ENCODE results near the gene ASB6. TPM values are rescaled to one million over a fixed set of nuclear protein-coding genes. Genes with fewer than 3 reads are reported as not detected.
"Not testable (repeated sequence)": the region's sequence is repeated elsewhere in the genome, so short reads cannot be mapped to it uniquely, and the experiment has no call there.

The ASB6 gene
- total RNA-seq, 1 donor from 2014 or later, result 16.7 TPM

DNA sequence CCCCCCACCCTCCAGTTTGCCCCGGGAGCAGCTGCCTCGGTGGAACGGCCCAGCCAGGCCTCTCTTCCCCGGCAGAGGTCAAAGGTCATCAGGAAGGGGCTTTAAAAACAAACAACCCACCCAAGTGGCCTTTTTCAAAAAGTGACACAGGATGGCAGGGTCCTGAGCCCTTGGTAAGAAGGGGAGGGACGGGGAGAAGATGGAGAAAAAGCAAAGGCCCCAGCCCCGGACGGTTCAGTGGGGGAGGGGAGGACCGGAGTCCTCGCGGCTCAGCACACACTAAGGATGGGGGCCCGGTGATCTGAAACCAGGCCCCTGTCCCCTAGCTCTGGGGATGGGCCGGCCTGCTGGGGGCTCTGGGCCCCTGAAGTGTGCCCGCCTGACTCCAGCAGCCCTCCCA, 24.6 kb upstream of the ASB6 start:
- Histone ChIP-seq H3K4me3 (no peak overlapping the region), H3K36me3 (no peaks in the 10 kb centered on the region), H3K4me1 (peaks cover 8% of the 10 kb centered on the region), H3K9me3 (no peaks in the 10 kb centered on the region), H3K27me3 (peaks cover 32% of the 10 kb centered on the region), H3K27ac (no peak overlapping the region)
- no peak for TF ChIP-seq CTCF (IDR thresholded peaks at IDR 0.05)
- DNase-seq, result no peak
- no peak for ATAC-seq
- intact Hi-C loops (cut with DNase I), result no loop called here

DNA sequence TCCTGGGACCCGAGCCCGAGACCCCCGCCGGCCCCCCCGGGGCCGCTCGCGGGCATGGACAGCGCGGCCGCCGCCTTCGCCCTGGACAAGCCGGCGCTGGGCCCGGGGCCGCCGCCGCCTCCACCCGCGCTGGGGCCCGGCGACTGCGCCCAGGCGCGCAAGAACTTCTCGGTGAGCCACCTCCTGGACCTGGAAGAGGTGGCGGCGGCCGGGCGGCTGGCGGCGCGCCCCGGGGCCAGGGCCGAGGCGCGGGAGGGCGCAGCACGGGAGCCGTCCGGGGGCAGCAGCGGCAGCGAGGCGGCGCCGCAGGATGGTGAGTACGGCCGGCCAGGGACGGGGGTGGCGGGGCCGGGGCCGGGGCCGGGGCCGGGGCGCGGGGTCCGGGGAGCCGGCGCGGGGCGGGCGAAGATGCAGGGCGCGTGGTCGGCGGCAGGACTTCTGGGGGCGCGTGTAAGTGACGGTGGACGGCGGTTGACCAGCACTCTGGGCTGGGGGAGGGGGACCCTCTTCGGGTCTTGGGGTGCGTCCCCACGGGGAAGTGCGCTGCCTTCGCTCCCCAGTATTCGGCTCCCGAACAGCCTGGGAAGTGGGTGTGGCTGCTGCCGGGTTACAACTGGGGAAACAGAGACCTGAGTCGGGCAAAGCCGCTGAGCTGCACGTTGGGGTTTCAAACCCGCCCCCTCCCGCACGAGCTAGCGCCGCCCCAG, 24.0 kb upstream of the ASB6 start:
- Histone ChIP-seq H3K9me3 (no peaks in the 10 kb centered on the region), H3K4me3 (peak overlapping the region; percentile 38), H3K36me3 (no peaks in the 10 kb centered on the region), H3K4me1 (peaks cover 8% of the 10 kb centered on the region), H3K27ac (no peak overlapping the region), H3K27me3 (peaks cover 32% of the 10 kb centered on the region)
- ATAC-seq, result no peak
- no peak for DNase-seq
- intact Hi-C loops (cut with DNase I), result no loop called here
- TF ChIP-seq CTCF (IDR thresholded peaks at IDR 0.05), result no peak

- H3K27me3 ChIP-seq, result peaks cover 32% of the 10 kb centered on the region
- DNase-seq, result no peak
- H3K36me3 ChIP-seq, result no peaks in the 10 kb centered on the region
- H3K4me3 ChIP-seq, result peak within 1 kb of the TSS; percentile 38
- H3K9me3 ChIP-seq, result no peaks in the 10 kb centered on the region
- intact Hi-C loops (cut with DNase I), result no loop called here
- peak; percentile 12 for ATAC-seq
- H3K4me1 ChIP-seq, result peaks cover 8% of the 10 kb centered on the region
- TF ChIP-seq CTCF (IDR thresholded peaks at IDR 0.05), result no peak
- no peak within 1 kb of the TSS for H3K27ac ChIP-seq
These were observed 23.4 kb upstream of the ASB6 start, which contains the start of gene PRRX2 for GRCh38 chr9:129665389-129665775. Gene PRRX2 (plus strand): TSS chr9:129665647. CDS start chr9:129665868, 221 bp downstream.

- intact Hi-C loops (cut with DNase I), result no loop called here
- Histone ChIP-seq H3K4me1 (peaks cover 8% of the 10 kb centered on the region), H3K9me3 (no peaks in the 10 kb centered on the region), H3K27ac (no peak overlapping the region), H3K27me3 (peaks cover 32% of the 10 kb centered on the region), H3K36me3 (no peaks in the 10 kb centered on the region), H3K4me3 (peak overlapping the region; percentile 38)
- TF ChIP-seq CTCF (IDR thresholded peaks at IDR 0.05), result no peak
- ATAC-seq (no peak), DNase-seq (no peak)
These were observed 22.9 kb upstream of the ASB6 start for GRCh38 chr9:129664746-129665388.

GRCh38 chr9:129662239-129662638, 20.3 kb upstream of the ASB6 start:
- H3K4me3 ChIP-seq; H3K36me3 ChIP-seq; H3K27ac ChIP-seq; intact Hi-C loops (cut with DNase I); H3K9me3 ChIP-seq; ATAC-seq; DNase-seq; H3K4me1 ChIP-seq: not testable (repeated sequence)
- peaks cover 21% of the 10 kb centered on the region for H3K27me3 ChIP-seq

DNA sequence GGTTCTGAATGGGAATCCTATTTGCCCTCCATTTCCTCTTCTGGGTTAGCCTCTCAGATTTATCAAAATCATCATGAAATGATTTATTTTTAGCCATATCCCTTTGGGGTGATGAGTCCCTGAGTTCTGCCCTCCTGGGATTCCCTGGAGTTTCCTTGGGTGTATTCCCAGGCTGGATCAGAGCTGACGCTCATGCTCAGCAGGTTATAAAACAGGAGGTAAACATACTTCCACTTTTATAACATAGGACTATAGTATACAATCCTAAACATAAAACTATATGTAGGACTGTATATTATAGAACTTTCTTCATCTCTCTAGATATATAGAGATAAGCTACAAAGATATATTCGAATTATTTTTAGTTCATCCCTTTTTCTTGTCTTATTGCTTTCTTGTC, 19.1 kb upstream of the ASB6 start:
- ATAC-seq, result no peak
- Histone ChIP-seq H3K27me3 (peaks cover 9% of the 10 kb centered on the region), H3K9me3 (no peaks in the 10 kb centered on the region), H3K36me3 (no peaks in the 10 kb centered on the region), H3K4me3 (no peak overlapping the region), H3K27ac (no peak overlapping the region), H3K4me1 (peaks cover 5% of the 10 kb centered on the region)
- intact Hi-C loops (cut with DNase I), result no loop called here
- DNase-seq, result no peak
- TF ChIP-seq CTCF (IDR thresholded peaks at IDR 0.05), result no peak
